HG03280 (cell line): ENCODE results near the gene ANKRD36C.
"Not testable (repeated sequence)": the region's sequence is repeated elsewhere in the genome, so short reads cannot be mapped to it uniquely, and the experiment has no call there.

Experiments
- ATAC-seq: cut with Tn5 transposase; IDR thresholded peaks from one replicate; pipeline ENCODE4 v1.9.1; 2021; ENCODE audit warnings: mild to moderate bottlenecking, moderate library complexity; ENCODE audit not compliant: unreplicated experiment

The ANKRD36C gene

GRCh38 chr2:95799892-95800291 lies 191.7 kb downstream of the ANKRD36C start:
- no peak for ATAC-seq

- not testable (repeated sequence) for ATAC-seq
Measured at GRCh38 chr2:95799147-95799889, 192.3 kb downstream of the ANKRD36C start.

- ATAC-seq = not testable (repeated sequence)
Measured at GRCh38 chr2:95796249-95797099, 195.2 kb downstream of the ANKRD36C start.

GRCh38 chr2:95793970-95794369 lies 197.7 kb downstream of the ANKRD36C start:
- ATAC-seq = not testable (repeated sequence)

GRCh38 chr2:95790180-95790579 lies 201.4 kb downstream of the ANKRD36C start:
- not testable (repeated sequence) for ATAC-seq

- not testable (repeated sequence) for ATAC-seq
Measured at GRCh38 chr2:95789385-95789784, 202.2 kb downstream of the ANKRD36C start.

- ATAC-seq = not testable (repeated sequence)
Measured at GRCh38 chr2:95788642-95789041, 203.0 kb downstream of the ANKRD36C start.
